ENCODE data around the gene BRI3.

BRI3 gene

DNA sequence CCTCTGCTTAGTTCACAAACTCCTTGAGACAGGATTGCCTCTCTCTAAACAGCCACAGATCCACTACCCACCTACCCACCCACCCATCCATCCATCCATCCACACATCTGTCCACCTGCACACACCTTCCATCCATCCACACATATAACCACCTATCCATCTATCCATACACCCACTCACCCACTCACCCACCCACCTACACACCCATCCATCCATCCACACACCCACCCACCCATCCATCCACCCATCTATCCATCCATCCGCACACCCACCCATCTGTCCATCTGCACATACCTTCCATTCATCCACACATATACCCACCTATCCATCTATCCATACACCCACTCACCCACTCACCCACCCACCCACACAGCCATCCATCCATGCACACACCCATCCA lies 39.1 kb upstream of the BRI3 start:
- no peak overlapping the region for H3K4me3 ChIP-seq (ENCODE audit: low read depth, low read length)
- TF ChIP-seq, protein P1, sequence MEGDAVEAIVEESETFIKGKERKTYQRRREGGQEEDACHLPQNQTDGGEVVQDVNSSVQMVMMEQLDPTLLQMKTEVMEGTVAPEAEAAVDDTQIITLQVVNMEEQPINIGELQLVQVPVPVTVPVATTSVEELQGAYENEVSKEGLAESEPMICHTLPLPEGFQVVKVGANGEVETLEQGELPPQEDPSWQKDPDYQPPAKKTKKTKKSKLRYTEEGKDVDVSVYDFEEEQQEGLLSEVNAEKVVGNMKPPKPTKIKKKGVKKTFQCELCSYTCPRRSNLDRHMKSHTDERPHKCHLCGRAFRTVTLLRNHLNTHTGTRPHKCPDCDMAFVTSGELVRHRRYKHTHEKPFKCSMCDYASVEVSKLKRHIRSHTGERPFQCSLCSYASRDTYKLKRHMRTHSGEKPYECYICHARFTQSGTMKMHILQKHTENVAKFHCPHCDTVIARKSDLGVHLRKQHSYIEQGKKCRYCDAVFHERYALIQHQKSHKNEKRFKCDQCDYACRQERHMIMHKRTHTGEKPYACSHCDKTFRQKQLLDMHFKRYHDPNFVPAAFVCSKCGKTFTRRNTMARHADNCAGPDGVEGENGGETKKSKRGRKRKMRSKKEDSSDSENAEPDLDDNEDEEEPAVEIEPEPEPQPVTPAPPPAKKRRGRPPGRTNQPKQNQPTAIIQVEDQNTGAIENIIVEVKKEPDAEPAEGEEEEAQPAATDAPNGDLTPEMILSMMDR (IDR thresholded peaks at IDR 0.05; ENCODE audit: insufficient read depth, low read length, missing control alignments): no peak
- POLR2A ChIA-PET: no interaction called here
- CTCF ChIA-PET: interaction anchor here (1.3 to 2.5 kb wide), 2 partner anchors 8 to 221 kb away, joined by 5 to 14 read pairs; no protein-coding TSS in a partner anchor
- DNase-seq (ENCODE audit: low read depth, low spot score): no peak

DNA sequence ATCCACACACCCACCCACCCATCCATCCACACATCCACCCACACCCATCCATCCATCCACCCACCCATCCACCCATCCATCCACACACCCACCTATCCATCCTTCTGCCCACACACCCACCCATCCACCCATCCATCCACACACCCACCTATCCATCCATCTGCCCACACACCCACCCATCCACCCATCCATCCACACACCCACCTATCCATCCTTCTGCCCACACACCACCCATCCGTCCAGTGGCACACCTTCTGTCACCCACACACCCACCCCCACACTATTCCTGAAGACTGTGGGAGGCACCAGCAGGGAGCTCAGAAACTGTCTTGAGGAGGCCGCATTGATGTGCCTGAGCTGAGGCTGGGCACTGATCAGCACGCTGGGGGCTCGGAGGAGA lies 38.6 kb upstream of the BRI3 start:
- ChIA-PET POLR2A (no interaction called here), CTCF (interaction anchor here (1.7 to 2.4 kb wide), 2 partner anchors 10 to 222 kb away, joined by 8 to 13 read pairs; no protein-coding TSS in a partner anchor)
- no peak overlapping the region for H3K4me3 ChIP-seq (ENCODE audit: low read depth, low read length)
- no peak for DNase-seq (ENCODE audit: low read depth, low spot score)
- TF ChIP-seq, protein P1 (IDR thresholded peaks at IDR 0.05; ENCODE audit: insufficient read depth, low read length, missing control alignments): no peak

DNA sequence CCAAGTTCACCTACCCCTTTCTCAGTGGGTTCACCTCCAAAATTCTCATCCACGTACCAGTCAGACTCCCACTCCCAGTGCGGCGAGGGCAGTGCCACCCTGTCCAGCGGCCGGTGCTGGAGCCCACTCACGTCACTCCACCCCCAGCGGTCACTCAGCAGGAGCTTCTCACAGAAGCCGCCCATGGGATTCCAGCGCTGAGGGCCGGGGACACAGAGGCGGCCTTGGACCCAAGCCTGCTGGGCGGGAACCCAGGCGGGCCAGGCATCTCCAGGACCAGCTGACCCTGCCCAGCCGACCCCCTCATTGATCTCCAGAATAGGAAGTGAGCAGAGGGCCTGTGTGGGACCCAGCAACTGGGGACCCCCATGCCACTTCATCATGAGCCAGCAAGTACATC lies 36.6 kb upstream of the BRI3 start:
- ChIA-PET CTCF (interaction anchor here (1.9 to 2.4 kb wide), 2 partner anchors 8 to 10 kb away, joined by 5 to 8 read pairs; no protein-coding TSS in a partner anchor), POLR2A (no interaction called here)
- TF ChIP-seq, protein P1 (IDR thresholded peaks at IDR 0.05; ENCODE audit: insufficient read depth, low read length, missing control alignments): no peak
- no peak for DNase-seq (ENCODE audit: low read depth, low spot score)
- H3K4me3 ChIP-seq (ENCODE audit: low read depth, low read length): no peak overlapping the region

DNA sequence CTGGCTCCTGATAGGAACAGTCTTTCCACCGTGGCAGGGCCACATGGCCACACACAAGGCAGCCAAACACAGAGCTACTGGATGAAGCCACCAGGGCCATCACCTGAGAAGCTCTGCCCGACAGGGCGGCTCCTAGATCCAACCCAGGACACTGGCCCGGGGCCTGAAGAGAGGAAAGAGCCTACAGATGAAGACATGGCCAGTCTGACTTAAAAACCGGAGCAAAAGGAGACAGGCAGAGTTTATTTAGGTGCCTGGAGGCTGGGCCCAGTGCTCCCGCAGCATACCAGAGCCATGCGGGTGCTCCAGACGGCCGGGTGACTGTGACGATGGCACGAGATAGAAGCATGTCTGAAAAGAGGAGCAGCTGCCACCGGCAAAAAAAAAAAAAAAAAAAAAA lies 33.3 kb upstream of the BRI3 start:
- ChIA-PET CTCF (no interaction called here), POLR2A (no interaction called here)
- TF ChIP-seq, protein P1 (IDR thresholded peaks at IDR 0.05; ENCODE audit: insufficient read depth, low read length, missing control alignments): no peak
- no peak for DNase-seq (ENCODE audit: low read depth, low spot score)
- no peak overlapping the region for H3K4me3 ChIP-seq (ENCODE audit: low read depth, low read length)

DNA sequence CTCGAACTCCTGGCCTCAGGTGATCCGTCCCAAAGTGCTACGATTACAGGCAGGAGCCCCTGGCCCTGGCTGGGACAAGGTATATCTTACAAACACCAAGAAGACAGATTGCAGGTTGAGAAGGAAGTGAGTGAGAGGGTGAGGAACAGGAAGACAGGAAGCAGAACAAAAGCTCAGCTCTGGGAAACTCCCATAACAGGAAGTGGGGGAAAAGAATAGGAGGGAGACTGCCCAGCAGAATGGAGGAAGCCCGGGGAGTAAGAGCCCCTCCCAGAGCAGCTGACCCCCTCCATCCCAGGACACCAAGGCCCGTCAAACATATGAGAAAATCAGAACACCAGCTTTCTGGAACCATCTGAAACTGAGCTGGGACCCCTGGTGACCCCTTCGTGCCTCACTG lies 32.4 kb upstream of the BRI3 start:
- ChIA-PET CTCF (interaction anchor here (0.8 to 2.5 kb wide), 4 partner anchors 8 to 228 kb away, joined by 3 to 14 read pairs (median 3); no protein-coding TSS in a partner anchor), POLR2A (no interaction called here)
- H3K4me3 ChIP-seq (ENCODE audit: low read depth, low read length): no peak overlapping the region
- no peak for DNase-seq (ENCODE audit: low read depth, low spot score)
- TF ChIP-seq, protein P1 (IDR thresholded peaks at IDR 0.05; ENCODE audit: insufficient read depth, low read length, missing control alignments): no peak

DNA sequence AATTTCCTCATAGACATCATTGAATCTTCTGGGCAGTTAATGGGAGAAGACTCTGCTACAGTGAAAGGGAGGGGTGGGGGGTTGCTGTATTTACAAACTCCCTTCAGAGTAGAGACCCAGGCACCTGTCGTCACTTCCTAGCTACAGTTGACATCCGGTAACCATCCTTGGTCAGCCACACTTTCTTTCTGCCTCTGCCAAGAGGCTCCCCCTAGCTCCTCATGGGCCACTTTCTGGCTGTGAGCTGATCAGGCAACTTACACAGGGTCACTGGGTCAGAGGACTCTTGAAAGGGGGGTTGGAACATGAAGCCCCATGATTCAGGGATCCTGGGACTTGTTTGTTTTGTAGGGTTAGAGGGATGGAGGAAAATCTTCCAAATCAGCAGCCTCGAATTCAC lies 30.7 kb upstream of the BRI3 start:
- no peak overlapping the region for H3K4me3 ChIP-seq (ENCODE audit: low read depth, low read length)
- TF ChIP-seq, protein P1 (IDR thresholded peaks at IDR 0.05; ENCODE audit: insufficient read depth, low read length, missing control alignments): no peak
- DNase-seq (ENCODE audit: low read depth, low spot score): no peak
- CTCF ChIA-PET: interaction anchor here (1.2 to 2.5 kb wide), 2 partner anchors 10 to 15 kb away, joined by 3 to 14 read pairs; no protein-coding TSS in a partner anchor
- POLR2A ChIA-PET: no interaction called here
